ENCODE measurements around the gene NTRK2.

- TF ChIP-seq CTCF (IDR thresholded peaks at IDR 0.05; ENCODE audit: low read depth, low read length, missing input control) = no peak
- TF ChIP-seq SP1 (IDR thresholded peaks at IDR 0.05) = no peak
- TF ChIP-seq RXRA (IDR thresholded peaks at IDR 0.05) = no peak
- TF ChIP-seq JUND (IDR thresholded peaks at IDR 0.05) = no peak
- no peak for TF ChIP-seq RAD21 (IDR thresholded peaks at IDR 0.05)
- TF ChIP-seq REST (IDR thresholded peaks at IDR 0.05) = no peak
- no peak for TF ChIP-seq EGR1 (IDR thresholded peaks at IDR 0.05; ENCODE audit: low read depth in 2 of 2)
- no peak for TF ChIP-seq NR2F2 (IDR thresholded peaks at IDR 0.05)
- no peak for TF ChIP-seq YY1 (IDR thresholded peaks at IDR 0.05)
- no peak for TF ChIP-seq TAF1 (conservative IDR thresholded peaks at IDR 0.05)
- TF ChIP-seq GABPA (IDR thresholded peaks at IDR 0.05 in 1 of 2, conservative IDR thresholded peaks at IDR 0.05 in 1 of 2) = no peak
- no peak for TF ChIP-seq ATF3 (IDR thresholded peaks at IDR 0.05)
- no peak for TF ChIP-seq FOXA1 (IDR thresholded peaks at IDR 0.05)
- no peak for TF ChIP-seq MAX (IDR thresholded peaks at IDR 0.05)
Measured at GRCh38 chr9:84919440-84919839, 249.9 kb downstream of the NTRK2 start.
